ENCODE measurements around the gene PRDM2. TPM values are rescaled to one million over a fixed set of nuclear protein-coding genes. Genes with fewer than 3 reads are reported as not detected.

PRDM2 gene
- polyA plus RNA-seq, 1 of the 3 experiments (the other 2 are of a cell fraction) = 7.2 TPM

DNA sequence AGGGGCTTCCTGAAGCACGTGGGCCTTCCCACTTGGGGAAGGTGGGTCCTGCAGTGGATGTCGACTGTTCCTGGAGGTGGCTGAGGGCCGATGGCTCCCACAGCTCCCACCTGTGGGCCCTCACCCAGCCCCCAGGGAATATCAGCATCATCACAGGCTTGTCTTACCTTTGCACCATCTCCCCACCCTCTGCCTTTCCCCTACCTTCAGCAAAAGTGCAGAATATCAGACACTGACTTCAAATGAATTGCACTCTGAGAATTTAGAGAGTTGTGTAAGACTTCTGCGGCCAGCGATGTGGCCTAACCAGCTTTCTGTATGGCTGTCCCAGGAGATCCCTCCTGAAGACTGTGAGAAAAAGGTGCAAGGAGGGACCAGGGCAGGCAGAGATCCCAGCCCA is 105.4 kb downstream of the PRDM2 start:
- Histone ChIP-seq H3K9ac (no peak overlapping the region), H3K4me1 (ENCODE audit: control insufficient read depth in 1 of 2, insufficient read depth in 2 of 2, low read depth in 1 of 2, low read length in 1 of 2) (no peaks in the 10 kb centered on the region; a peak in 1 of 4 replicates), H2AFZ (ENCODE audit: low read depth) (no peak overlapping the region), H3K4me2 (no peak overlapping the region), H4K20me1 (ENCODE audit: insufficient read depth) (no peaks in the 10 kb centered on the region), H3F3A (replicated peaks; ENCODE audit: insufficient read depth) (no peaks in the 10 kb centered on the region), H3K36me3 (replicated peaks in 1 of 2; ENCODE audit: control insufficient read depth in 1 of 2, insufficient read depth in 2 of 2, low read length in 1 of 2) (no peaks in the 10 kb centered on the region), H3K9me2 (no peaks in the 10 kb centered on the region), H3K27ac (ENCODE audit: low read depth in 2 of 2, low read length in 1 of 2) (no peak overlapping the region), H3K9me3 (no peaks in the 10 kb centered on the region), H3K27me3 (ENCODE audit: insufficient read depth) (no peaks in the 10 kb centered on the region), H3K4me3 (ENCODE audit: low read depth in 2 of 2, low read length in 1 of 2) (no peak overlapping the region), H3K79me2 (ENCODE audit: insufficient read depth) (no peaks in the 10 kb centered on the region)
- ChIA-PET POLR2A (no interaction called here), CTCF (interaction anchor here (0.7 kb wide), 1 partner anchor 143 kb away, joined by 3 read pairs; no protein-coding TSS in a partner anchor)
- TF ChIP-seq, protein P1, sequence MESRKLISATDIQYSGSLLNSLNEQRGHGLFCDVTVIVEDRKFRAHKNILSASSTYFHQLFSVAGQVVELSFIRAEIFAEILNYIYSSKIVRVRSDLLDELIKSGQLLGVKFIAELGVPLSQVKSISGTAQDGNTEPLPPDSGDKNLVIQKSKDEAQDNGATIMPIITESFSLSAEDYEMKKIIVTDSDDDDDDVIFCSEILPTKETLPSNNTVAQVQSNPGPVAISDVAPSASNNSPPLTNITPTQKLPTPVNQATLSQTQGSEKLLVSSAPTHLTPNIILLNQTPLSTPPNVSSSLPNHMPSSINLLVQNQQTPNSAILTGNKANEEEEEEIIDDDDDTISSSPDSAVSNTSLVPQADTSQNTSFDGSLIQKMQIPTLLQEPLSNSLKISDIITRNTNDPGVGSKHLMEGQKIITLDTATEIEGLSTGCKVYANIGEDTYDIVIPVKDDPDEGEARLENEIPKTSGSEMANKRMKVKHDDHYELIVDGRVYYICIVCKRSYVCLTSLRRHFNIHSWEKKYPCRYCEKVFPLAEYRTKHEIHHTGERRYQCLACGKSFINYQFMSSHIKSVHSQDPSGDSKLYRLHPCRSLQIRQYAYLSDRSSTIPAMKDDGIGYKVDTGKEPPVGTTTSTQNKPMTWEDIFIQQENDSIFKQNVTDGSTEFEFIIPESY (IDR thresholded peaks at IDR 0.05; ENCODE audit: borderline replicate concordance, low read depth) = no peak
- no peak for TF ChIP-seq FOSL2 (IDR thresholded peaks at IDR 0.05; ENCODE audit: borderline replicate concordance, low read depth)
- WGBS (ENCODE audit: low lambda C conversion rate) = 95% methylated on average over 3 of the region's 5 CpGs
- no peak for DNase-seq

GRCh38 chr1:13806108-13806507 is 106.1 kb downstream of the PRDM2 start:
- TF ChIP-seq CTCF (IDR thresholded peaks at IDR 0.05) (no peak), YY1 (IDR thresholded peaks at IDR 0.05; ENCODE audit: low read depth) (no peak), RXRA (IDR thresholded peaks at IDR 0.05; ENCODE audit: borderline replicate concordance, low read depth) (no peak), SMC3 (IDR thresholded peaks at IDR 0.05; ENCODE audit: low read depth, low read length) (no peak), GABPA (IDR thresholded peaks at IDR 0.05; ENCODE audit: low read depth) (no peak), TEAD4 (IDR thresholded peaks at IDR 0.05; ENCODE audit: borderline replicate concordance, insufficient read depth) (no peak), GATA2 (CRISPR knock-in tag; IDR thresholded peaks at IDR 0.05) (no peak), ELF1 (IDR thresholded peaks at IDR 0.05) (no peak), NFIC (IDR thresholded peaks at IDR 0.05; ENCODE audit: borderline replicate concordance) (no peak), FOXJ3 (CRISPR knock-in tag; IDR thresholded peaks at IDR 0.05) (no peak), RAD21 (IDR thresholded peaks at IDR 0.05; ENCODE audit: low read length) (no peak)
- no peak overlapping the region for H2AFZ ChIP-seq (ENCODE audit: low read depth)
- H3K27ac ChIP-seq (ENCODE audit: low read depth in 2 of 2, low read length in 1 of 2) = no peak overlapping the region
- H3K4me3 ChIP-seq (ENCODE audit: low read depth in 2 of 2, low read length in 1 of 2) = no peak overlapping the region
- no peak overlapping the region for H3K9ac ChIP-seq
- H4K20me1 ChIP-seq (ENCODE audit: insufficient read depth) = no peaks in the 10 kb centered on the region
- no peaks in the 10 kb centered on the region for H3K27me3 ChIP-seq (ENCODE audit: insufficient read depth)
- H3K9me3 ChIP-seq = no peaks in the 10 kb centered on the region
- H3K79me2 ChIP-seq (ENCODE audit: insufficient read depth) = no peaks in the 10 kb centered on the region
- no peak overlapping the region for H3K4me2 ChIP-seq
- H3F3A ChIP-seq (replicated peaks; ENCODE audit: insufficient read depth) = no peaks in the 10 kb centered on the region
- CTCF ChIA-PET = no interaction called here
- no peak for DNase-seq
- H3K4me1 ChIP-seq (ENCODE audit: control insufficient read depth in 1 of 2, insufficient read depth in 2 of 2, low read depth in 1 of 2, low read length in 1 of 2) = no peaks in the 10 kb centered on the region; a peak in 1 of 4 replicates
- POLR2A ChIA-PET = no interaction called here
- no peaks in the 10 kb centered on the region for H3K9me2 ChIP-seq
- no peaks in the 10 kb centered on the region for H3K36me3 ChIP-seq (replicated peaks in 1 of 2; ENCODE audit: control insufficient read depth in 1 of 2, insufficient read depth in 2 of 2, low read length in 1 of 2)
- 97% methylated on average over 13 of the region's 13 CpGs for WGBS (ENCODE audit: low lambda C conversion rate)
